B cell (primary cell): ENCODE results near the gene EPB41L1. TPM values are rescaled to one million over a fixed set of nuclear protein-coding genes. Genes with fewer than 3 reads are reported as not detected.

Source experiments
- ATAC-seq: fragments of 200-7000 bp; cut with Tn5 transposase; one replicate; pipeline ENCODE4 v1.10.0; 2021; ENCODE audit warnings: low read depth, mild to moderate bottlenecking, moderate number of reproducible peaks, moderate library complexity
- CTCF ChIA-PET: fragments of 350-600 bp; sonication (Branson Sonifier 250); formaldehyde crosslinking; loops from one replicate; lab custom pipeline; 2021; ENCODE audit warnings: antibody characterized with exemption, inconsistent platforms; lab: Charles Lee
- POLR2A ChIA-PET: fragments of 350-600 bp; sonication (Branson Sonifier 250); formaldehyde crosslinking; loops from one replicate; lab custom pipeline; 2021; ENCODE audit warnings: antibody characterized with exemption; lab: Charles Lee
- DNase-seq: peaks from one replicate; pipeline ENCODE4 v3.0.0; 2013
- H2AFZ ChIP-seq: 2 replicates; pipeline ENCODE4 v1.6.1; 2012; ENCODE audit warnings: mild to moderate bottlenecking, low read depth, low read length; ENCODE audit not compliant: insufficient read depth, poor library complexity, severe bottlenecking
- H3K27ac ChIP-seq, 2 donors: 1 replicate in 1 of 2; 2 replicates in 1 of 2; pipeline ENCODE4 v1.5.1; 2012 to 2013; ENCODE audit warnings: low read length in 2 of 2, mild to moderate bottlenecking in 2 of 2, moderate library complexity in 1 of 2
- H3K27me3 ChIP-seq, 4 experiments: fragments of 200-600 bp in 1 of 4; sonication (generic) in 1 of 4; replicated peaks in 1 of 4; 1 replicate in 2 of 4; 2 replicates in 2 of 4; pipeline versions ENCODE4 v1.6.1 to v1.7.0; 2013 to 2016; ENCODE audit warnings: low read length in 3 of 4, mild to moderate bottlenecking in 2 of 4, mixed read lengths in 1 of 4, moderate library complexity in 1 of 4; ENCODE audit not compliant: insufficient read depth in 4 of 4, control insufficient read depth in 3 of 4; ENCODE audit errors: control extremely low read depth in 1 of 4
- H3K36me3 ChIP-seq, 2 experiments: replicated peaks in 1 of 2; 1 replicate in 1 of 2; 2 replicates in 1 of 2; pipeline versions ENCODE4 v1.6.1 to v1.7.1; 2013; ENCODE audit warnings: low read length in 1 of 2; ENCODE audit not compliant: insufficient read depth in 2 of 2, control insufficient read depth in 1 of 2; ENCODE audit errors: control extremely low read depth in 1 of 2, extremely low read depth in 1 of 2
- H3K4me1 ChIP-seq, 2 donors: fragments of 200-600 bp in 1 of 2; sonication (generic) in 1 of 2; 1 replicate in 1 of 2; 2 replicates in 1 of 2; pipeline versions ENCODE4 v1.5.1 to v1.6.1; 2013 to 2017; ENCODE audit warnings: low read length in 2 of 2; ENCODE audit not compliant: control insufficient read depth in 2 of 2, insufficient read depth in 2 of 2
- H3K4me2 ChIP-seq: replicated peaks from 2 replicates; pipeline ENCODE3; 2012; ENCODE audit warnings: mild to moderate bottlenecking, low read depth, low read length; ENCODE audit not compliant: poor library complexity, severe bottlenecking
- H3K4me3 ChIP-seq, 5 experiments: fragments of 200-600 bp in 1 of 5; sonication (generic) in 1 of 5; 1 replicate in 3 of 5; 2 replicates in 2 of 5; pipeline versions ENCODE4 v1.5.1 to v1.7.0; 2011 to 2016; ENCODE audit warnings: low read length in 4 of 5, mild to moderate bottlenecking in 4 of 5, low read depth in 2 of 5, control low read depth in 1 of 5, moderate library complexity in 1 of 5; ENCODE audit not compliant: insufficient read depth in 1 of 5; ENCODE audit errors: control extremely low read depth in 1 of 5, extremely low read depth in 1 of 5
- H3K79me2 ChIP-seq: fragments of 200-600 bp; sonication (generic); one replicate; pipeline ENCODE4 v1.6.0; 2016; ENCODE audit warnings: low read length; ENCODE audit not compliant: control insufficient read depth, insufficient read depth
- H3K9ac ChIP-seq: fragments of 200-600 bp; sonication (generic); 2 replicates; pipeline ENCODE4 v1.6.1; 2017; ENCODE audit warnings: mild to moderate bottlenecking, low read length, moderate library complexity
- H3K9me3 ChIP-seq, 3 donors: one replicate each; pipeline versions ENCODE4 v1.6.1 to v1.7.1; 2013; ENCODE audit warnings: low read length in 2 of 3; ENCODE audit not compliant: control insufficient read depth in 2 of 3, insufficient read depth in 1 of 3; ENCODE audit errors: control extremely low read depth in 1 of 3
- H4K20me1 ChIP-seq: 2 replicates; pipeline ENCODE4 v1.6.0; 2012; ENCODE audit warnings: mild to moderate bottlenecking, low read length; ENCODE audit not compliant: insufficient read depth, control insufficient read depth, poor library complexity, severe bottlenecking
- H3K27ac Mint-ChIP-seq: one replicate; pipeline ENCODE4 v1.8.0; 2021; ENCODE audit warnings: mixed read lengths
- H3K27me3 Mint-ChIP-seq: one replicate; pipeline ENCODE4 v1.8.0; 2021; ENCODE audit warnings: mixed read lengths
- H3K4me1 Mint-ChIP-seq: one replicate; pipeline ENCODE4 v1.8.0; 2021; ENCODE audit warnings: mixed read lengths
- H3K4me3 Mint-ChIP-seq: one replicate; pipeline ENCODE4 v1.8.0; 2021; ENCODE audit warnings: mixed read lengths
- H3K9me3 Mint-ChIP-seq: one replicate; pipeline ENCODE4 v1.8.0; 2022; ENCODE audit warnings: mixed read lengths; ENCODE audit not compliant: insufficient read depth
- CTCF ChIP-seq: fragments of 200-600 bp; IDR thresholded peaks from one replicate; pipeline ENCODE4 v1.8.0; 2022; ENCODE audit warnings: antibody characterized with exemption, mild to moderate bottlenecking
- EZH2 ChIP-seq: IDR thresholded peaks from 2 replicates; pipeline ENCODE4 v1.6.1; 2012; ENCODE audit warnings: borderline replicate concordance, low read depth, mild to moderate bottlenecking, moderate library complexity, low read length; ENCODE audit not compliant: insufficient read depth, poor library complexity, severe bottlenecking
- WGBS: methylation state at CpG from one replicate; pipeline ENCODE4 v1.1.5; 2013; ENCODE audit warnings: missing lambda C conversion rate; ENCODE audit not compliant: insufficient coverage; 5-methylcytosine and 5-hydroxymethylcytosine counted together
- intact Hi-C: fragments of 100-400 bp; cut with micrococcal nuclease; formaldehyde crosslinking; loops from one replicate; pipeline ENCODE4 v1.10.0; 2022
- polyA plus RNA-seq: library from polyadenylated mRNA; depleted of rRNA; stranded (reverse); fragments of >200 nt; gene quantifications from 2 replicates; pipeline ENCODE4 v1.2.3, GENCODE V29; 2012
- total RNA-seq, 2 donors: library from RNA; stranded (reverse); fragments of 120-200 nt in 1 of 2; gene quantifications; 1 replicate in 1 of 2; 2 replicates in 1 of 2; pipeline versions ENCODE4 v1.2.3 to v1.2.4, GENCODE V29; 2013 to 2022

The EPB41L1 gene
- total and polyA plus RNA-seq, 2 donors (not counting 1 experiment from before 2014, with no cell fraction given) = 0.12 to 1.3 TPM

- peaks cover 3% of the 10 kb centered on the region for H3K4me1 Mint-ChIP-seq
- Histone ChIP-seq H3K9ac (no peak overlapping the region), H3K27ac (no peak overlapping the region), H3K36me3 (peaks cover 0 to 64% of the 10 kb centered on the region in 2 experiments), H3K27me3 (no peaks in the 10 kb centered on the region), H3K4me3 (no peak overlapping the region), H3K4me1 (no peaks in the 10 kb centered on the region), H2AFZ (no peak overlapping the region), H3K9me3 (no peaks in the 10 kb centered on the region), H3K79me2 (peaks cover 7% of the 10 kb centered on the region), H3K4me2 (no peak overlapping the region), H4K20me1 (peaks cover 28% of the 10 kb centered on the region)
- intact Hi-C loops = no loop called here
- no peak overlapping the region for H3K27ac Mint-ChIP-seq
- TF ChIP-seq EZH2 (no peak), CTCF (no peak)
- WGBS = 100% methylated on average over 1 of the region's 2 CpGs
- ATAC-seq = no peak
- H3K4me3 Mint-ChIP-seq = no peak overlapping the region
- ChIA-PET CTCF (no interaction called here), POLR2A (no interaction called here)
- no peak for DNase-seq
- no peaks in the 10 kb centered on the region for H3K9me3 Mint-ChIP-seq
- H3K27me3 Mint-ChIP-seq = no peaks in the 10 kb centered on the region
Observed at GRCh38 chr20:36254076-36254475, 99.5 kb downstream of the EPB41L1 start.

GRCh38 chr20:36255445-36255844 lies 100.9 kb downstream of the EPB41L1 start:
- no peaks in the 10 kb centered on the region for H3K9me3 Mint-ChIP-seq
- no peak overlapping the region for H3K4me3 ChIP-seq
- H3K9me3 ChIP-seq = no peaks in the 10 kb centered on the region
- H3K27me3 Mint-ChIP-seq = no peaks in the 10 kb centered on the region
- peaks cover 6% of the 10 kb centered on the region for H3K79me2 ChIP-seq
- no peak for TF ChIP-seq CTCF
- TF ChIP-seq EZH2 = no peak
- no peak for ATAC-seq
- 98% methylated on average over 12 of the region's 12 CpGs for WGBS
- no peaks in the 10 kb centered on the region for H3K4me1 Mint-ChIP-seq
- POLR2A ChIA-PET = no interaction called here
- DNase-seq = no peak
- intact Hi-C loops = no loop called here
- peaks cover 26% of the 10 kb centered on the region for H4K20me1 ChIP-seq
- H3K9ac ChIP-seq = no peak overlapping the region
- no peak overlapping the region for H3K27ac ChIP-seq
- no peak overlapping the region for H2AFZ ChIP-seq
- H3K4me1 ChIP-seq = no peaks in the 10 kb centered on the region
- peaks cover 0 to 53% of the 10 kb centered on the region in 2 experiments for H3K36me3 ChIP-seq
- no peak overlapping the region for H3K4me2 ChIP-seq
- CTCF ChIA-PET = no interaction called here
- no peaks in the 10 kb centered on the region for H3K27me3 ChIP-seq
- no peak overlapping the region for H3K27ac Mint-ChIP-seq
- no peak overlapping the region for H3K4me3 Mint-ChIP-seq
